GM12878 (cell line): ENCODE results near the gene GDF3. TPM values are rescaled to one million over a fixed set of nuclear protein-coding genes. Genes with fewer than 3 reads are reported as not detected.
A peak's percentile ranks its signal among the peaks of the same experiment; 100 is the strongest.

ENCODE experiments used
- ATAC-seq: fragments of 200-7000 bp; cut with Tn5 transposase; 3 replicates; pipeline ENCODE4 v1.9.1; 2020; ENCODE audit warnings: mild to moderate bottlenecking, moderate library complexity
- BruUV-seq: library from RNA; stranded (reverse); fragments of 400-500 nt; replicated peaks from 2 replicates; lab custom pipeline; 2021; lab: Mats Ljungman, UMichigan
- CTCF ChIA-PET: fragments of 300-600 bp; sonication (Branson Sonifier 250); formaldehyde crosslinking; extraction: SDS; loops from one replicate; lab custom pipeline; 2021; ENCODE audit warnings: inconsistent platforms; lab: Yijun Ruan, JAX
- POLR2A ChIA-PET: fragments of 350-600 bp; formaldehyde crosslinking; extraction: SDS; loops from one replicate; lab custom pipeline; 2021; ENCODE audit warnings: inconsistent platforms; lab: Charles Lee
- RAD21 ChIA-PET: fragments of 300-600 bp; sonication (Branson Sonifier 250); formaldehyde crosslinking; loops from one replicate; lab custom pipeline; 2023; ENCODE audit warnings: antibody characterized with exemption; ENCODE audit not compliant: unreplicated experiment; lab: Charles Lee
- SMC1A ChIA-PET: fragments of 300-600 bp; sonication (Branson Sonifier 250); formaldehyde crosslinking; loops from one replicate; lab custom pipeline; 2023; ENCODE audit not compliant: unreplicated experiment, uncharacterized antibody; lab: Charles Lee
- DNase-seq: peaks from one replicate; pipeline ENCODE4 v3.0.0-alpha.2; 2011; ENCODE audit warnings: low read depth, low spot score
- FAIRE-seq: peaks from 3 replicates; lab custom pipeline; 2011; peaks lifted over from hg19 to GRCh38; lab: Jason Lieb, UNC
- H2AFZ ChIP-seq: 2 replicates; pipeline ENCODE4 v1.6.0; 2011; ENCODE audit warnings: low read depth, low read length, control low read depth; ENCODE audit not compliant: control insufficient read depth
- H3K27ac ChIP-seq: 2 replicates; pipeline ENCODE4 v1.5.1; 2011; ENCODE audit warnings: control low read depth; ENCODE audit not compliant: control insufficient read depth, insufficient read depth
- H3K27me3 ChIP-seq, 2 experiments: replicated peaks in 1 of 2; 2 replicates each; pipeline versions ENCODE4 v1.6.0 to v1.6.1; 2011; ENCODE audit warnings: low read length in 1 of 2; ENCODE audit not compliant: control insufficient read depth in 2 of 2, insufficient read depth in 2 of 2
- H3K36me3 ChIP-seq, 2 experiments: 2 replicates each; pipeline ENCODE4 v1.5.1; 2011; ENCODE audit warnings: low read length in 1 of 2; ENCODE audit not compliant: control insufficient read depth in 2 of 2, insufficient read depth in 2 of 2
- H3K4me1 ChIP-seq: 2 replicates; pipeline ENCODE4 v1.6.1; 2011; ENCODE audit warnings: mild to moderate bottlenecking, low read length, moderate library complexity, mixed read lengths; ENCODE audit not compliant: control insufficient read depth, insufficient read depth
- H3K4me2 ChIP-seq: 2 replicates; pipeline ENCODE4 v1.6.0; 2011; ENCODE audit warnings: control low read depth; ENCODE audit not compliant: control insufficient read depth, insufficient read depth
- H3K4me3 ChIP-seq: fragments of 200-600 bp; sonication (generic); 2 replicates; pipeline ENCODE4 v1.5.1; 2016
- H3K79me2 ChIP-seq: 2 replicates; pipeline ENCODE4 v1.6.0; 2011; ENCODE audit warnings: low read length; ENCODE audit not compliant: control insufficient read depth, insufficient read depth
- H3K9ac ChIP-seq: 2 replicates; pipeline ENCODE4 v1.8.0; 2011; ENCODE audit warnings: low read length, control low read depth, mixed read lengths; ENCODE audit not compliant: control insufficient read depth, insufficient read depth
- H3K9me3 ChIP-seq: replicated peaks from 3 replicates; pipeline ENCODE4 v1.5.1; 2011; ENCODE audit warnings: mild to moderate bottlenecking, low read length; ENCODE audit not compliant: control insufficient read depth, insufficient read depth
- H4K20me1 ChIP-seq: 2 replicates; pipeline ENCODE4 v1.6.0; 2011; ENCODE audit not compliant: control insufficient read depth, insufficient read depth
- ATF7 ChIP-seq: fragments of 450-650 bp; IDR thresholded peaks from 2 replicates; pipeline ENCODE4 v1.6.1; 2016; ENCODE audit warnings: low read depth, mild to moderate bottlenecking
- BMI1 ChIP-seq: fragments of 450-650 bp; IDR thresholded peaks from 2 replicates; pipeline ENCODE4 v1.6.1; 2016; ENCODE audit warnings: mild to moderate bottlenecking, moderate library complexity, borderline replicate concordance
- KAT2A ChIP-seq: conservative IDR thresholded peaks from 2 replicates; pipeline ENCODE4 v1.6.1; 2011; ENCODE audit warnings: low read depth, low read length; ENCODE audit not compliant: control insufficient read depth
- RB1 ChIP-seq: fragments of 450-650 bp; formaldehyde crosslinking; IDR thresholded peaks from 2 replicates; pipeline ENCODE4 v1.6.1; 2017; ENCODE audit warnings: mild to moderate bottlenecking, borderline replicate concordance
- SMAD1 ChIP-seq: fragments of 450-650 bp; IDR thresholded peaks from 2 replicates; pipeline ENCODE4 v1.6.1; 2018; ENCODE audit warnings: mild to moderate bottlenecking, low read depth; ENCODE audit not compliant: partially characterized antibody
- SREBF1 ChIP-seq: IDR thresholded peaks from 2 replicates; pipeline ENCODE4 v1.6.1; 2012; ENCODE audit warnings: mild to moderate bottlenecking, low read length
- SREBF2 ChIP-seq: IDR thresholded peaks from 2 replicates; pipeline ENCODE4 v1.6.1; 2012; ENCODE audit warnings: mild to moderate bottlenecking, low read length
- ZNF217 ChIP-seq: fragments of 450-650 bp; IDR thresholded peaks from 2 replicates; pipeline ENCODE4 v1.6.1; 2017; ENCODE audit warnings: antibody characterized with exemption, mild to moderate bottlenecking
- WGBS: methylation state at CpG from one replicate; pipeline ENCODE4 v1.1.6; 2016; ENCODE audit warnings: low lambda C conversion rate; ENCODE audit not compliant: insufficient replicate concordance, insufficient coverage; ENCODE audit errors: missing lambda C conversion rate; 5-methylcytosine and 5-hydroxymethylcytosine counted together
- in situ Hi-C: fragments of 300-500 bp; cut with MboI; formaldehyde crosslinking; loops from 9 replicates; pipeline ENCODE4 v1.14.3; 2018; ENCODE audit warnings: mixed read lengths
- intact Hi-C: fragments of 100-400 bp; cut with micrococcal nuclease; formaldehyde crosslinking; loops from one replicate; pipeline ENCODE4 v1.14.2; 2022; ENCODE audit not compliant: unreplicated experiment
- polyA plus RNA-seq, 11 experiments: library from polyadenylated mRNA; depleted of rRNA in 4 of 11; unstranded in 6 of 11; stranded (reverse) in 5 of 11; fragments of >200 nt; fragmentation: Nextera tagmentation in 4 of 11; fragmentation: Illumina TruSeq in 1 of 11; extraction: Ambion mirVana in 4 of 11; extraction: Trizol in 1 of 11; gene quantifications; 1 replicate in 1 of 11; 2 replicates in 10 of 11; pipeline versions ENCODE4 v1.2.1 to v1.2.3, GENCODE V29; 2011 to 2016; ENCODE audit warnings: inconsistent platforms in 2 of 11, missing spikeins in 2 of 11, low read depth in 1 of 11
- total RNA-seq, 4 experiments: library from RNA; depleted of rRNA in 3 of 4; stranded (reverse); fragments of >200 nt in 3 of 4; fragmentation: Illumina TruSeq in 1 of 4; extraction: Trizol in 1 of 4; gene quantifications; 2 replicates each; pipeline versions ENCODE4 v1.2.1 to v1.2.3, GENCODE V29; 2013 to 2021
- TF ChIP-seq, protein P1 (sequence below): IDR thresholded peaks from 2 replicates; pipeline ENCODE4 v1.6.1; 2012; ENCODE audit warnings: low read depth, low read length, improper control_type of control experiment
- TF ChIP-seq, protein P2 (sequence below), 3 experiments: IDR thresholded peaks in 2 of 3; conservative IDR thresholded peaks in 1 of 3; 2 replicates each; pipeline ENCODE4 v1.5.1; 2011; ENCODE audit warnings: low read depth in 3 of 3, low read length in 3 of 3, mild to moderate bottlenecking in 3 of 3, control low read depth in 2 of 3, moderate library complexity in 2 of 3, inconsistent platforms in 1 of 3, mixed read lengths in 1 of 3; ENCODE audit not compliant: control insufficient read depth in 2 of 3, insufficient read depth in 1 of 3; ENCODE audit errors: extremely low read depth in 1 of 3

The GDF3 gene
- total and polyA plus RNA-seq, 10 of the 15 experiments (the other 5 are each of a cell fraction or from before 2014, with no cell fraction given) = not detected

DNA sequence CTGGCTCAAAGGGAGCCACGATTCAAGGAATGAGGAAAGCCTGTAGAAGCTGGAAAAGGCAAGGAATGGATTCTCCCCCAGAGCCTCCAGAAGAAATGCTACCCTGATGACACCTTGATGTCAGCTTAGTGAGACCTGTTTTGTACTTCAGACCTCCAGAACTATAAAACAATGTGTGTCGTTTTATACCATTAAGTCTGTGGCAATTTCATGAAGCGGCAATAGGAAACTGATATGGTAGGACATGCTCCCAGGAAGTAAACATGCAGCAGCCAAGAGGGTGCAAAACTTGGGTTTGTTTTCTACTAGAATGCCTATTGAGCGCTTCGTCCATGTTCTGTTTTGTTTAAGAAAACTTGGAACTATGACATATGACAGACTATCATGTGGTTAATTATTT lies 27.4 kb downstream of the GDF3 start (continued):
- TF ChIP-seq, protein P1, sequence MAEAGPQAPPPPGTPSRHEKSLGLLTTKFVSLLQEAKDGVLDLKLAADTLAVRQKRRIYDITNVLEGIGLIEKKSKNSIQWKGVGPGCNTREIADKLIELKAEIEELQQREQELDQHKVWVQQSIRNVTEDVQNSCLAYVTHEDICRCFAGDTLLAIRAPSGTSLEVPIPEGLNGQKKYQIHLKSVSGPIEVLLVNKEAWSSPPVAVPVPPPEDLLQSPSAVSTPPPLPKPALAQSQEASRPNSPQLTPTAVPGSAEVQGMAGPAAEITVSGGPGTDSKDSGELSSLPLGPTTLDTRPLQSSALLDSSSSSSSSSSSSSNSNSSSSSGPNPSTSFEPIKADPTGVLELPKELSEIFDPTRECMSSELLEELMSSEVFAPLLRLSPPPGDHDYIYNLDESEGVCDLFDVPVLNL = no peak

DNA sequence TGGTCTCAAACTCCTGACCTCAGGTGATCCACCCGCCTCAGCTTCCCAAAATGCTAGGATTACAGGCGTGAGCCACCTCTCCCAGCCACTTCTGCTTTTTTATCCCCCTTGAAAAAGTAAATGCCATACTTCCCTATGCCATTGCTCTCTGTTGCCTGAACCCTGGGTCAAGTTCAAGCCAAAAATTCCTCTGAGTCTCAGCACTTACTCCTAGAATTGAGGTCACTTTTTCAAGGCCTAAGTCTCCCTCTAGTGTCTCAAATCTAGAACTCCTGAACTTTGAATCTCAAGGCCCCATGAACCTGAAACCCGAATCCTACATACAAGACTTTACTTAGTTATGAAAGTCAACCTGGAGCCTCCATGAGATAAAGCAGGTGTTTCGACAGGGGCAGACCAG lies 28.4 kb downstream of the GDF3 start:
- FAIRE-seq = no peak
- in situ Hi-C loops = no loop called here
- H3K9me3 ChIP-seq = no peaks in the 10 kb centered on the region
- RAD21 ChIA-PET = no interaction called here
- no peak overlapping the region for H3K4me3 ChIP-seq
- H2AFZ ChIP-seq = no peak overlapping the region
- H3K4me1 ChIP-seq = no peaks in the 10 kb centered on the region
- no peak for DNase-seq
- TF ChIP-seq SMAD1 = no peak
- TF ChIP-seq RB1 = no peak
- TF ChIP-seq, protein P2, sequence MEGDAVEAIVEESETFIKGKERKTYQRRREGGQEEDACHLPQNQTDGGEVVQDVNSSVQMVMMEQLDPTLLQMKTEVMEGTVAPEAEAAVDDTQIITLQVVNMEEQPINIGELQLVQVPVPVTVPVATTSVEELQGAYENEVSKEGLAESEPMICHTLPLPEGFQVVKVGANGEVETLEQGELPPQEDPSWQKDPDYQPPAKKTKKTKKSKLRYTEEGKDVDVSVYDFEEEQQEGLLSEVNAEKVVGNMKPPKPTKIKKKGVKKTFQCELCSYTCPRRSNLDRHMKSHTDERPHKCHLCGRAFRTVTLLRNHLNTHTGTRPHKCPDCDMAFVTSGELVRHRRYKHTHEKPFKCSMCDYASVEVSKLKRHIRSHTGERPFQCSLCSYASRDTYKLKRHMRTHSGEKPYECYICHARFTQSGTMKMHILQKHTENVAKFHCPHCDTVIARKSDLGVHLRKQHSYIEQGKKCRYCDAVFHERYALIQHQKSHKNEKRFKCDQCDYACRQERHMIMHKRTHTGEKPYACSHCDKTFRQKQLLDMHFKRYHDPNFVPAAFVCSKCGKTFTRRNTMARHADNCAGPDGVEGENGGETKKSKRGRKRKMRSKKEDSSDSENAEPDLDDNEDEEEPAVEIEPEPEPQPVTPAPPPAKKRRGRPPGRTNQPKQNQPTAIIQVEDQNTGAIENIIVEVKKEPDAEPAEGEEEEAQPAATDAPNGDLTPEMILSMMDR (IDR thresholded peaks at IDR 0.05 in 2 of 3, conservative IDR thresholded peaks at IDR 0.05 in 1 of 3; ENCODE audit: control insufficient read depth in 2 of 3, extremely low read depth in 1 of 3, insufficient read depth in 1 of 3, low read depth in 3 of 3, low read length in 3 of 3) = peak in 1 of 3 experiments; percentile 23; a peak in 1 of 6 replicates
- TF ChIP-seq KAT2A = no peak
- TF ChIP-seq SREBF1 = no peak
- TF ChIP-seq SREBF2 = no peak
- no peak for TF ChIP-seq ZNF217
- TF ChIP-seq ATF7 = no peak
- no peak for TF ChIP-seq BMI1
- ATAC-seq = no peak
- intact Hi-C loops = no loop called here
- no peaks in the 10 kb centered on the region for H3K36me3 ChIP-seq
- H3K27ac ChIP-seq = no peak overlapping the region
- BruUV-seq = no TSS peak
- POLR2A ChIA-PET = no interaction called here
- H3K27me3 ChIP-seq = no peaks in the 10 kb centered on the region
- no peak overlapping the region for H3K4me2 ChIP-seq
- H3K79me2 ChIP-seq = no peaks in the 10 kb centered on the region
- CTCF ChIA-PET = no interaction called here
- H3K9ac ChIP-seq = no peak overlapping the region
- WGBS = 23% methylated on average over 4 of the region's 4 CpGs
- SMC1A ChIA-PET = no interaction called here
- no peaks in the 10 kb centered on the region for H4K20me1 ChIP-seq
